SK-N-SH (cell line): ENCODE data around the gene MCM8. TPM values are rescaled to one million over a fixed set of nuclear protein-coding genes. Genes with fewer than 3 reads are reported as not detected.

ENCODE experiments used
- CTCF ChIA-PET: fragments of 300-600, 350-600 bp; formaldehyde crosslinking; extraction: SDS; loops from one replicate; lab custom pipeline; 2021; lab: Yijun Ruan, JAX
- POLR2A ChIA-PET: fragments of 350-600 bp; sonication (Branson Sonifier 250); formaldehyde crosslinking; extraction: SDS; loops from one replicate; lab custom pipeline; 2020; ENCODE audit warnings: antibody characterized with exemption, inconsistent platforms; lab: Yijun Ruan, JAX
- DNase-seq: peaks from one replicate; pipeline ENCODE4 v3.0.0; 2012
- H2AFZ ChIP-seq: fragments of 200-600 bp; sonication (generic); 2 replicates; pipeline ENCODE4 v1.8.1; 2016; ENCODE audit warnings: antibody characterized with exemption, mild to moderate bottlenecking, low read depth
- H3F3A ChIP-seq: fragments of 200-600 bp; sonication (generic); replicated peaks from 2 replicates; pipeline ENCODE3; 2016; ENCODE audit warnings: antibody characterized with exemption, mild to moderate bottlenecking; ENCODE audit not compliant: insufficient read depth
- H3K27ac ChIP-seq, 2 experiments: fragments of 200-500 bp in 1 of 2; fragments of 200-600 bp in 1 of 2; sonication (Bioruptor generic) in 1 of 2; sonication (generic), shearing (Covaris generic) in 1 of 2; 2 replicates each; pipeline versions ENCODE4 v1.5.1 to v1.6.1; 2014 to 2016; ENCODE audit warnings: low read depth in 2 of 2, inconsistent platforms in 1 of 2, low read length in 1 of 2, mild to moderate bottlenecking in 1 of 2, mixed read lengths in 1 of 2
- H3K27me3 ChIP-seq: fragments of 200-600 bp; sonication (generic), shearing (Covaris generic); 2 replicates; pipeline ENCODE4 v1.6.1; 2016; ENCODE audit warnings: mixed run types; ENCODE audit not compliant: insufficient read depth
- H3K36me3 ChIP-seq, 2 experiments: fragments of 200-500 bp in 1 of 2; fragments of 200-600 bp in 1 of 2; sonication (Bioruptor generic) in 1 of 2; sonication (generic) in 1 of 2; replicated peaks in 1 of 2; 2 replicates each; pipeline versions ENCODE3 to v1.5.1; 2014 to 2016; ENCODE audit warnings: low read length in 1 of 2, mild to moderate bottlenecking in 1 of 2; ENCODE audit not compliant: insufficient read depth in 2 of 2, control insufficient read depth in 1 of 2
- H3K4me1 ChIP-seq, 2 experiments: fragments of 200-500 bp in 1 of 2; fragments of 200-600 bp in 1 of 2; sonication (Bioruptor generic) in 1 of 2; sonication (generic), shearing (Covaris generic) in 1 of 2; 2 replicates each; pipeline versions ENCODE4 v1.5.1 to v1.6.1; 2014 to 2016; ENCODE audit warnings: low read depth in 1 of 2, low read length in 1 of 2, mixed run types in 1 of 2; ENCODE audit not compliant: insufficient read depth in 2 of 2, control insufficient read depth in 1 of 2
- H3K4me2 ChIP-seq: fragments of 200-600 bp; sonication (generic), shearing (Covaris generic); 2 replicates; pipeline ENCODE4 v1.6.1; 2017; ENCODE audit warnings: mixed run types
- H3K4me3 ChIP-seq, 2 experiments: fragments of 200-500 bp in 1 of 2; fragments of 200-600 bp in 1 of 2; sonication (Bioruptor generic) in 1 of 2; sonication (generic), shearing (Covaris generic) in 1 of 2; 2 replicates each; pipeline versions ENCODE4 v1.5.1 to v1.8.1; 2014 to 2016; ENCODE audit warnings: low read depth in 2 of 2, inconsistent platforms in 1 of 2, low read length in 1 of 2, mild to moderate bottlenecking in 1 of 2, mixed read lengths in 1 of 2, moderate library complexity in 1 of 2
- H3K79me2 ChIP-seq: fragments of 200-600 bp; sonication (generic); 2 replicates; pipeline ENCODE4 v1.8.1; 2017; ENCODE audit warnings: mild to moderate bottlenecking; ENCODE audit not compliant: insufficient read depth
- H3K9ac ChIP-seq: fragments of 200-600 bp; sonication (generic); 2 replicates; pipeline ENCODE4 v1.6.1; 2017; ENCODE audit warnings: mixed run types
- H3K9me2 ChIP-seq: fragments of 200-600 bp; sonication (generic); 2 replicates; pipeline ENCODE4 v1.6.1; 2017; ENCODE audit warnings: mixed run types
- H3K9me3 ChIP-seq: fragments of 200-600 bp; sonication (generic); 2 replicates; pipeline ENCODE4 v1.6.1; 2017; ENCODE audit warnings: mixed run types, mild to moderate bottlenecking, moderate library complexity
- H4K20me1 ChIP-seq: fragments of 200-600 bp; sonication (generic); 2 replicates; pipeline ENCODE4 v1.6.1; 2017; ENCODE audit warnings: mild to moderate bottlenecking, mixed run types; ENCODE audit not compliant: insufficient read depth
- CHD2 ChIP-seq: fragments of 150-350 bp; IDR thresholded peaks from 2 replicates; pipeline ENCODE4 v1.6.1; 2018; ENCODE audit warnings: low read length; ENCODE audit not compliant: partially characterized antibody
- ELF1 ChIP-seq: IDR thresholded peaks from 2 replicates; pipeline ENCODE4 v1.4.0; 2012
- GATA2 ChIP-seq: sonication (generic); formaldehyde crosslinking; IDR thresholded peaks from 2 replicates; pipeline ENCODE4 v1.5.0; 2020; ENCODE audit warnings: mild to moderate bottlenecking, missing genetic modification reagents
- JUND ChIP-seq: IDR thresholded peaks from 2 replicates; pipeline ENCODE4 v1.4.0; 2012
- MAX ChIP-seq: IDR thresholded peaks from 2 replicates; pipeline ENCODE4 v1.4.0; 2012; ENCODE audit warnings: low read depth
- REST ChIP-seq: IDR thresholded peaks from 2 replicates; pipeline ENCODE4 v1.6.1; 2012; ENCODE audit warnings: mild to moderate bottlenecking, low read depth, low read length, moderate library complexity
- SIN3A ChIP-seq: IDR thresholded peaks from 2 replicates; pipeline ENCODE4 v1.6.1; 2012; ENCODE audit warnings: low read depth, mild to moderate bottlenecking, low read length, moderate library complexity, borderline replicate concordance
- SMC3 ChIP-seq: IDR thresholded peaks from 2 replicates; pipeline ENCODE4 v1.6.1; 2012; ENCODE audit warnings: low read depth, low read length, improper control_type of control experiment
- TCF12 ChIP-seq: IDR thresholded peaks from 2 replicates; pipeline ENCODE4 v1.4.0; 2012
- whole genome bisulfite sequencing: methylation state at CpG from one replicate; pipeline ENCODE4 v1.1.6; 2017; ENCODE audit warnings: low lambda C conversion rate; 5-methylcytosine and 5-hydroxymethylcytosine counted together
- polyA plus RNA-seq, 3 experiments: library from polyadenylated mRNA; depleted of rRNA; stranded (reverse); fragments of >200 nt; gene quantifications; 2 replicates each; pipeline ENCODE4 v1.2.3, GENCODE V29; 2012
- TF ChIP-seq, protein P1 (sequence below): IDR thresholded peaks from 2 replicates; pipeline ENCODE4 v1.4.0; 2012; ENCODE audit warnings: low read depth, borderline replicate concordance
- TF ChIP-seq, protein P2 (sequence below): fragments of 200-600 bp; sonication (generic); IDR thresholded peaks from 2 replicates; pipeline ENCODE4 v1.6.1; 2017; ENCODE audit warnings: antibody characterized with exemption, mild to moderate bottlenecking, moderate library complexity

Gene MCM8
- polyA plus RNA-seq, 1 of the 3 experiments (the other 2 are of a cell fraction): 4.0 TPM

GRCh38 chr20:5925551-5925950, 24.9 kb upstream of the MCM8 start:
- no peaks in the 10 kb centered on the region for H4K20me1 ChIP-seq
- H3K4me2 ChIP-seq: no peak overlapping the region
- H3K79me2 ChIP-seq: no peaks in the 10 kb centered on the region
- ChIA-PET CTCF (interaction anchor here (0.9 to 1.4 kb wide), 2 partner anchors 8 to 137 kb away, joined by 3 to 4 read pairs; no protein-coding TSS in a partner anchor), POLR2A (no interaction called here)
- H3K36me3 ChIP-seq: no peaks in the 10 kb centered on the region
- peaks cover 8% of the 10 kb centered on the region; the same call in 1 of the 2 replicates for H3K27me3 ChIP-seq
- H3K9me2 ChIP-seq: no peaks in the 10 kb centered on the region
- peaks cover 0 to 8% of the 10 kb centered on the region in 2 experiments; a peak in 1 of 4 replicates for H3K4me1 ChIP-seq
- no peak overlapping the region for H2AFZ ChIP-seq
- WGBS: 48% methylated on average over 3 of the region's 3 CpGs
- no peak overlapping the region for H3K9ac ChIP-seq
- H3F3A ChIP-seq: no peaks in the 10 kb centered on the region
- no peak overlapping the region for H3K4me3 ChIP-seq
- DNase-seq: no peak
- H3K27ac ChIP-seq: no peak overlapping the region
- TF ChIP-seq, protein P1, sequence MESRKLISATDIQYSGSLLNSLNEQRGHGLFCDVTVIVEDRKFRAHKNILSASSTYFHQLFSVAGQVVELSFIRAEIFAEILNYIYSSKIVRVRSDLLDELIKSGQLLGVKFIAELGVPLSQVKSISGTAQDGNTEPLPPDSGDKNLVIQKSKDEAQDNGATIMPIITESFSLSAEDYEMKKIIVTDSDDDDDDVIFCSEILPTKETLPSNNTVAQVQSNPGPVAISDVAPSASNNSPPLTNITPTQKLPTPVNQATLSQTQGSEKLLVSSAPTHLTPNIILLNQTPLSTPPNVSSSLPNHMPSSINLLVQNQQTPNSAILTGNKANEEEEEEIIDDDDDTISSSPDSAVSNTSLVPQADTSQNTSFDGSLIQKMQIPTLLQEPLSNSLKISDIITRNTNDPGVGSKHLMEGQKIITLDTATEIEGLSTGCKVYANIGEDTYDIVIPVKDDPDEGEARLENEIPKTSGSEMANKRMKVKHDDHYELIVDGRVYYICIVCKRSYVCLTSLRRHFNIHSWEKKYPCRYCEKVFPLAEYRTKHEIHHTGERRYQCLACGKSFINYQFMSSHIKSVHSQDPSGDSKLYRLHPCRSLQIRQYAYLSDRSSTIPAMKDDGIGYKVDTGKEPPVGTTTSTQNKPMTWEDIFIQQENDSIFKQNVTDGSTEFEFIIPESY: no peak
- TF ChIP-seq SMC3 (no peak), TCF12 (no peak), SIN3A (no peak), MAX (no peak), CHD2 (no peak), GATA2 (CRISPR knock-in tag) (no peak), ELF1 (no peak), JUND (no peak), REST (no peak)
- TF ChIP-seq, protein P2, sequence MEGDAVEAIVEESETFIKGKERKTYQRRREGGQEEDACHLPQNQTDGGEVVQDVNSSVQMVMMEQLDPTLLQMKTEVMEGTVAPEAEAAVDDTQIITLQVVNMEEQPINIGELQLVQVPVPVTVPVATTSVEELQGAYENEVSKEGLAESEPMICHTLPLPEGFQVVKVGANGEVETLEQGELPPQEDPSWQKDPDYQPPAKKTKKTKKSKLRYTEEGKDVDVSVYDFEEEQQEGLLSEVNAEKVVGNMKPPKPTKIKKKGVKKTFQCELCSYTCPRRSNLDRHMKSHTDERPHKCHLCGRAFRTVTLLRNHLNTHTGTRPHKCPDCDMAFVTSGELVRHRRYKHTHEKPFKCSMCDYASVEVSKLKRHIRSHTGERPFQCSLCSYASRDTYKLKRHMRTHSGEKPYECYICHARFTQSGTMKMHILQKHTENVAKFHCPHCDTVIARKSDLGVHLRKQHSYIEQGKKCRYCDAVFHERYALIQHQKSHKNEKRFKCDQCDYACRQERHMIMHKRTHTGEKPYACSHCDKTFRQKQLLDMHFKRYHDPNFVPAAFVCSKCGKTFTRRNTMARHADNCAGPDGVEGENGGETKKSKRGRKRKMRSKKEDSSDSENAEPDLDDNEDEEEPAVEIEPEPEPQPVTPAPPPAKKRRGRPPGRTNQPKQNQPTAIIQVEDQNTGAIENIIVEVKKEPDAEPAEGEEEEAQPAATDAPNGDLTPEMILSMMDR: no peak
- TF ChIP-seq, all 33 proteins: peak for 0
- H3K9me3 ChIP-seq: no peaks in the 10 kb centered on the region
